ENCODE measurements around the gene CCDC197. TPM values are rescaled to one million over a fixed set of nuclear protein-coding genes. Genes with fewer than 3 reads are reported as not detected.

The CCDC197 gene
- total RNA-seq, 1 experiment from 2014 or later: not detected

- H2AK5ac ChIP-seq (ENCODE audit: insufficient read length, low read length): no peak overlapping the region
- H3K79me2 ChIP-seq (ENCODE audit: insufficient read depth, low read length): no peaks in the 10 kb centered on the region
- no peak overlapping the region for H3K18ac ChIP-seq (ENCODE audit: insufficient read length, low read depth, low read length)
- H2AFZ ChIP-seq (ENCODE audit: low read length): no peak overlapping the region
- Mint-ChIP-seq H3K4me3 (no peak overlapping the region), H3K27me3 (ENCODE audit: low read depth) (peaks cover 10% of the 10 kb centered on the region), H3K27ac (no peak overlapping the region; a peak in 1 of 7 replicates), H3K4me1 (peaks cover 3 to 14% of the 10 kb centered on the region in 2 experiments; a peak in 3 of 4 replicates), H3K9me3 (no peaks in the 10 kb centered on the region), H3K36me3 (ENCODE audit: insufficient read depth in 1 of 3, low read depth in 3 of 3) (no peaks in the 10 kb centered on the region)
- no peak overlapping the region for H4K8ac ChIP-seq (replicated peaks; ENCODE audit: insufficient read length, low read depth, low read length)
- no peak overlapping the region for H3T11ph ChIP-seq (ENCODE audit: low read length)
- H2BK20ac ChIP-seq (ENCODE audit: low read depth, low read length, poor library complexity, severe bottlenecking): no peak overlapping the region
- no peak for DNase-seq
- no peaks in the 10 kb centered on the region for H3K79me1 ChIP-seq (ENCODE audit: insufficient read depth, low read depth, low read length, poor library complexity, severe bottlenecking)
- no peaks in the 10 kb centered on the region for H4K20me1 ChIP-seq (ENCODE audit: control insufficient read depth, insufficient read depth, insufficient read length)
- no peak overlapping the region for H3K4me2 ChIP-seq (ENCODE audit: insufficient read depth, insufficient read length, low read length)
- H4K91ac ChIP-seq (ENCODE audit: insufficient read length, low read depth, low read length): no peak overlapping the region
- H3K14ac ChIP-seq (ENCODE audit: insufficient read depth, low read length): no peak overlapping the region
- H3K9ac ChIP-seq (ENCODE audit: extremely low read depth, insufficient read length, low read length): no peak overlapping the region
- H3K23ac ChIP-seq (ENCODE audit: insufficient read length, low read depth, low read length): no peak overlapping the region
- no peak overlapping the region for H2BK120ac ChIP-seq (ENCODE audit: low read depth, low read length, poor library complexity, severe bottlenecking)
- no peak overlapping the region for H4K5ac ChIP-seq (ENCODE audit: insufficient read length, low read depth, low read length)
- no peak for TF ChIP-seq CTCF (conservative IDR thresholded peaks at IDR 0.05)
- no peaks in the 10 kb centered on the region for H3K9me3 ChIP-seq (ENCODE audit: control insufficient read depth, low read depth, low read length)
- no peaks in the 10 kb centered on the region for H3K23me2 ChIP-seq (ENCODE audit: insufficient read length, low read depth, low read length, poor library complexity, severe bottlenecking)
- H3K56ac ChIP-seq (ENCODE audit: insufficient read length, low read depth, low read length): no peak overlapping the region
- no peak overlapping the region for H3K4ac ChIP-seq (ENCODE audit: low read depth, low read length)
- H2BK15ac ChIP-seq (ENCODE audit: low read depth, low read length): no peak overlapping the region
- no peaks in the 10 kb centered on the region for H3K27me3 ChIP-seq (ENCODE audit: insufficient read depth, low read length)
- H2BK5ac ChIP-seq (ENCODE audit: insufficient read length, low read length): no peak overlapping the region
- no peak overlapping the region for H3K27ac ChIP-seq (ENCODE audit: insufficient read length, low read depth, low read length)
- WGBS (ENCODE audit: extremely low coverage, insufficient read length, low lambda C conversion rate): no CpG with 5 or more reads among the region's 6 CpGs
- H2BK12ac ChIP-seq (ENCODE audit: insufficient read length, low read depth, low read length): no peak overlapping the region
- no peaks in the 10 kb centered on the region for H3K4me1 ChIP-seq (ENCODE audit: insufficient read depth, low read length)
These were observed 13.5 kb downstream of the CCDC197 start for GRCh38 chr14:94010625-94011024.

All from H9 (cell line).